ENCODE results near the gene TECPR1.
"Not testable (repeated sequence)": the region's sequence is repeated elsewhere in the genome, so short reads cannot be mapped to it uniquely, and the experiment has no call there.

DNA sequence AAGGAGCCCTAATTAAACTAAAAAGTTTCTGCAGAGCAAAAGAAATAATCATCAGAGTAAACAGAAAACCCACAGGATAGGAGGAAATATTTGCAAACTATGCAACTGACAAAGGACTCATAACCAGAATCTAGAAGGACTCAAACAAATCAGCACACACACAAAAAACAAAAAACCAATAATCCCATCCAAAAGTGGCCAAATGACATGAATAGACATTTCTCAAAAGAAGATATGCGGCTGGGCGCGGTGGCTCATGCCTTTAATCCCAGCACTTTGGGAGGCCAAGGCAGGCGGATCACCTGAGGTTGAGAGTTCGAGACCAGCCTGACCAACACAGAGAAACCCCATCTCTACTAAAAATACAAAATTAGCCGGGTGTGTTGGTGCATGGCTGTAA is 32.6 kb downstream of the TECPR1 start:
- TF ChIP-seq, protein P1, sequence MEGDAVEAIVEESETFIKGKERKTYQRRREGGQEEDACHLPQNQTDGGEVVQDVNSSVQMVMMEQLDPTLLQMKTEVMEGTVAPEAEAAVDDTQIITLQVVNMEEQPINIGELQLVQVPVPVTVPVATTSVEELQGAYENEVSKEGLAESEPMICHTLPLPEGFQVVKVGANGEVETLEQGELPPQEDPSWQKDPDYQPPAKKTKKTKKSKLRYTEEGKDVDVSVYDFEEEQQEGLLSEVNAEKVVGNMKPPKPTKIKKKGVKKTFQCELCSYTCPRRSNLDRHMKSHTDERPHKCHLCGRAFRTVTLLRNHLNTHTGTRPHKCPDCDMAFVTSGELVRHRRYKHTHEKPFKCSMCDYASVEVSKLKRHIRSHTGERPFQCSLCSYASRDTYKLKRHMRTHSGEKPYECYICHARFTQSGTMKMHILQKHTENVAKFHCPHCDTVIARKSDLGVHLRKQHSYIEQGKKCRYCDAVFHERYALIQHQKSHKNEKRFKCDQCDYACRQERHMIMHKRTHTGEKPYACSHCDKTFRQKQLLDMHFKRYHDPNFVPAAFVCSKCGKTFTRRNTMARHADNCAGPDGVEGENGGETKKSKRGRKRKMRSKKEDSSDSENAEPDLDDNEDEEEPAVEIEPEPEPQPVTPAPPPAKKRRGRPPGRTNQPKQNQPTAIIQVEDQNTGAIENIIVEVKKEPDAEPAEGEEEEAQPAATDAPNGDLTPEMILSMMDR (IDR thresholded peaks at IDR 0.05) = not testable (repeated sequence)
- TF ChIP-seq POLR2A (IDR thresholded peaks at IDR 0.05) = not testable (repeated sequence)
